GM12801 (cell line): ENCODE data around the gene CRYZ.

Experiments used
- TF ChIP-seq, protein P1 (sequence below): IDR thresholded peaks from one replicate; pipeline ENCODE4 v1.5.1; 2011; ENCODE audit warnings: control low read depth; ENCODE audit not compliant: insufficient read length; ENCODE audit errors: extremely low read depth

The CRYZ gene

GRCh38 chr1:74673351-74674111 is 59.3 kb downstream of the CRYZ start, which contains the start of gene ERICH3:
Gene ERICH3, minus strand, starts transcription at chr1:74673792. Its CDS starts 273 bp downstream, at chr1:74673519.
- TF ChIP-seq, protein P1, sequence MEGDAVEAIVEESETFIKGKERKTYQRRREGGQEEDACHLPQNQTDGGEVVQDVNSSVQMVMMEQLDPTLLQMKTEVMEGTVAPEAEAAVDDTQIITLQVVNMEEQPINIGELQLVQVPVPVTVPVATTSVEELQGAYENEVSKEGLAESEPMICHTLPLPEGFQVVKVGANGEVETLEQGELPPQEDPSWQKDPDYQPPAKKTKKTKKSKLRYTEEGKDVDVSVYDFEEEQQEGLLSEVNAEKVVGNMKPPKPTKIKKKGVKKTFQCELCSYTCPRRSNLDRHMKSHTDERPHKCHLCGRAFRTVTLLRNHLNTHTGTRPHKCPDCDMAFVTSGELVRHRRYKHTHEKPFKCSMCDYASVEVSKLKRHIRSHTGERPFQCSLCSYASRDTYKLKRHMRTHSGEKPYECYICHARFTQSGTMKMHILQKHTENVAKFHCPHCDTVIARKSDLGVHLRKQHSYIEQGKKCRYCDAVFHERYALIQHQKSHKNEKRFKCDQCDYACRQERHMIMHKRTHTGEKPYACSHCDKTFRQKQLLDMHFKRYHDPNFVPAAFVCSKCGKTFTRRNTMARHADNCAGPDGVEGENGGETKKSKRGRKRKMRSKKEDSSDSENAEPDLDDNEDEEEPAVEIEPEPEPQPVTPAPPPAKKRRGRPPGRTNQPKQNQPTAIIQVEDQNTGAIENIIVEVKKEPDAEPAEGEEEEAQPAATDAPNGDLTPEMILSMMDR = no peak
